SK-N-SH (cell line): ENCODE data around the gene COPE. TPM values are rescaled to one million over a fixed set of nuclear protein-coding genes. Genes with fewer than 3 reads are reported as not detected.

Experiments used
- CTCF ChIA-PET: fragments of 300-600, 350-600 bp; formaldehyde crosslinking; extraction: SDS; loops from one replicate; lab custom pipeline; 2021; lab: Yijun Ruan, JAX
- POLR2A ChIA-PET: fragments of 350-600 bp; sonication (Branson Sonifier 250); formaldehyde crosslinking; extraction: SDS; loops from one replicate; lab custom pipeline; 2020; ENCODE audit warnings: antibody characterized with exemption, inconsistent platforms; lab: Yijun Ruan, JAX
- DNase-seq: peaks from one replicate; pipeline ENCODE4 v3.0.0; 2012
- H2AFZ ChIP-seq: fragments of 200-600 bp; sonication (generic); 2 replicates; pipeline ENCODE4 v1.8.1; 2016; ENCODE audit warnings: antibody characterized with exemption, mild to moderate bottlenecking, low read depth
- H3F3A ChIP-seq: fragments of 200-600 bp; sonication (generic); replicated peaks from 2 replicates; pipeline ENCODE3; 2016; ENCODE audit warnings: antibody characterized with exemption, mild to moderate bottlenecking; ENCODE audit not compliant: insufficient read depth
- H3K27ac ChIP-seq, 2 experiments: fragments of 200-500 bp in 1 of 2; fragments of 200-600 bp in 1 of 2; sonication (Bioruptor generic) in 1 of 2; sonication (generic), shearing (Covaris generic) in 1 of 2; 2 replicates each; pipeline versions ENCODE4 v1.5.1 to v1.6.1; 2014 to 2016; ENCODE audit warnings: low read depth in 2 of 2, inconsistent platforms in 1 of 2, low read length in 1 of 2, mild to moderate bottlenecking in 1 of 2, mixed read lengths in 1 of 2
- H3K27me3 ChIP-seq: fragments of 200-600 bp; sonication (generic), shearing (Covaris generic); 2 replicates; pipeline ENCODE4 v1.6.1; 2016; ENCODE audit warnings: mixed run types; ENCODE audit not compliant: insufficient read depth
- H3K36me3 ChIP-seq, 2 experiments: fragments of 200-500 bp in 1 of 2; fragments of 200-600 bp in 1 of 2; sonication (Bioruptor generic) in 1 of 2; sonication (generic) in 1 of 2; replicated peaks in 1 of 2; 2 replicates each; pipeline versions ENCODE3 to v1.5.1; 2014 to 2016; ENCODE audit warnings: low read length in 1 of 2, mild to moderate bottlenecking in 1 of 2; ENCODE audit not compliant: insufficient read depth in 2 of 2, control insufficient read depth in 1 of 2
- H3K4me1 ChIP-seq, 2 experiments: fragments of 200-500 bp in 1 of 2; fragments of 200-600 bp in 1 of 2; sonication (Bioruptor generic) in 1 of 2; sonication (generic), shearing (Covaris generic) in 1 of 2; 2 replicates each; pipeline versions ENCODE4 v1.5.1 to v1.6.1; 2014 to 2016; ENCODE audit warnings: low read depth in 1 of 2, low read length in 1 of 2, mixed run types in 1 of 2; ENCODE audit not compliant: insufficient read depth in 2 of 2, control insufficient read depth in 1 of 2
- H3K4me2 ChIP-seq: fragments of 200-600 bp; sonication (generic), shearing (Covaris generic); 2 replicates; pipeline ENCODE4 v1.6.1; 2017; ENCODE audit warnings: mixed run types
- H3K4me3 ChIP-seq, 2 experiments: fragments of 200-500 bp in 1 of 2; fragments of 200-600 bp in 1 of 2; sonication (Bioruptor generic) in 1 of 2; sonication (generic), shearing (Covaris generic) in 1 of 2; 2 replicates each; pipeline versions ENCODE4 v1.5.1 to v1.8.1; 2014 to 2016; ENCODE audit warnings: low read depth in 2 of 2, inconsistent platforms in 1 of 2, low read length in 1 of 2, mild to moderate bottlenecking in 1 of 2, mixed read lengths in 1 of 2, moderate library complexity in 1 of 2
- H3K79me2 ChIP-seq: fragments of 200-600 bp; sonication (generic); 2 replicates; pipeline ENCODE4 v1.8.1; 2017; ENCODE audit warnings: mild to moderate bottlenecking; ENCODE audit not compliant: insufficient read depth
- H3K9ac ChIP-seq: fragments of 200-600 bp; sonication (generic); 2 replicates; pipeline ENCODE4 v1.6.1; 2017; ENCODE audit warnings: mixed run types
- H3K9me2 ChIP-seq: fragments of 200-600 bp; sonication (generic); 2 replicates; pipeline ENCODE4 v1.6.1; 2017; ENCODE audit warnings: mixed run types
- H3K9me3 ChIP-seq: fragments of 200-600 bp; sonication (generic); 2 replicates; pipeline ENCODE4 v1.6.1; 2017; ENCODE audit warnings: mixed run types, mild to moderate bottlenecking, moderate library complexity
- H4K20me1 ChIP-seq: fragments of 200-600 bp; sonication (generic); 2 replicates; pipeline ENCODE4 v1.6.1; 2017; ENCODE audit warnings: mild to moderate bottlenecking, mixed run types; ENCODE audit not compliant: insufficient read depth
- CHD2 ChIP-seq: fragments of 150-350 bp; IDR thresholded peaks from 2 replicates; pipeline ENCODE4 v1.6.1; 2018; ENCODE audit warnings: low read length; ENCODE audit not compliant: partially characterized antibody
- ELF1 ChIP-seq: IDR thresholded peaks from 2 replicates; pipeline ENCODE4 v1.4.0; 2012
- EP300 ChIP-seq, 2 experiments: IDR thresholded peaks; 2 replicates each; pipeline versions ENCODE4 v1.4.0 to v1.6.1; 2012; ENCODE audit warnings: borderline replicate concordance in 1 of 2, low read depth in 1 of 2, low read length in 1 of 2
- EZH2phosphoT487 ChIP-seq: fragments of 200-600 bp; sonication (generic); IDR thresholded peaks from 2 replicates; pipeline ENCODE4 v1.6.1; 2017; ENCODE audit warnings: low read depth, mixed run types, mild to moderate bottlenecking, antibody characterized with exemption, moderate library complexity, borderline replicate concordance
- FOSL2 ChIP-seq: IDR thresholded peaks from 2 replicates; pipeline ENCODE4 v1.4.0; 2012; ENCODE audit warnings: low read depth, mild to moderate bottlenecking, moderate library complexity, borderline replicate concordance
- FOXM1 ChIP-seq: IDR thresholded peaks from 2 replicates; pipeline ENCODE4 v1.4.0; 2012; ENCODE audit warnings: low read depth, mild to moderate bottlenecking
- GATA2 ChIP-seq: sonication (generic); formaldehyde crosslinking; IDR thresholded peaks from 2 replicates; pipeline ENCODE4 v1.5.0; 2020; ENCODE audit warnings: mild to moderate bottlenecking, missing genetic modification reagents
- MEF2A ChIP-seq: IDR thresholded peaks from 2 replicates; pipeline ENCODE4 v1.4.0; 2012; ENCODE audit warnings: low read depth, borderline replicate concordance
- MXI1 ChIP-seq: IDR thresholded peaks from 2 replicates; pipeline ENCODE4 v1.6.1; 2012; ENCODE audit warnings: mild to moderate bottlenecking, low read depth, low read length, improper control_type of control experiment
- NFIC ChIP-seq: IDR thresholded peaks from 2 replicates; pipeline ENCODE4 v1.4.0; 2012; ENCODE audit warnings: borderline replicate concordance
- NRF1 ChIP-seq: IDR thresholded peaks from 2 replicates; pipeline ENCODE4 v1.6.1; 2012; ENCODE audit warnings: low read depth, mild to moderate bottlenecking, low read length
- REST ChIP-seq: IDR thresholded peaks from 2 replicates; pipeline ENCODE4 v1.6.1; 2012; ENCODE audit warnings: mild to moderate bottlenecking, low read depth, low read length, moderate library complexity
- SMC3 ChIP-seq: IDR thresholded peaks from 2 replicates; pipeline ENCODE4 v1.6.1; 2012; ENCODE audit warnings: low read depth, low read length, improper control_type of control experiment
- TAF1 ChIP-seq: IDR thresholded peaks from 2 replicates; pipeline ENCODE4 v1.6.1; 2012; ENCODE audit warnings: low read depth, mild to moderate bottlenecking, low read length, moderate library complexity, borderline replicate concordance
- TCF12 ChIP-seq: IDR thresholded peaks from 2 replicates; pipeline ENCODE4 v1.4.0; 2012
- YY1 ChIP-seq: IDR thresholded peaks from 2 replicates; pipeline ENCODE4 v1.4.0; 2012; ENCODE audit warnings: low read depth, mild to moderate bottlenecking
- WGBS: methylation state at CpG from one replicate; pipeline ENCODE4 v1.1.6; 2017; ENCODE audit warnings: low lambda C conversion rate; 5-methylcytosine and 5-hydroxymethylcytosine counted together
- polyA plus RNA-seq, 3 experiments: library from polyadenylated mRNA; depleted of rRNA; stranded (reverse); fragments of >200 nt; gene quantifications; 2 replicates each; pipeline ENCODE4 v1.2.3, GENCODE V29; 2012
- TF ChIP-seq, protein P1 (sequence below): fragments of 150-350 bp; IDR thresholded peaks from 2 replicates; pipeline ENCODE4 v1.6.1; 2016; ENCODE audit warnings: mild to moderate bottlenecking, low read depth, low read length

COPE gene
- polyA plus RNA-seq, 1 of the 3 experiments (the other 2 are of a cell fraction): 450 TPM

DNA sequence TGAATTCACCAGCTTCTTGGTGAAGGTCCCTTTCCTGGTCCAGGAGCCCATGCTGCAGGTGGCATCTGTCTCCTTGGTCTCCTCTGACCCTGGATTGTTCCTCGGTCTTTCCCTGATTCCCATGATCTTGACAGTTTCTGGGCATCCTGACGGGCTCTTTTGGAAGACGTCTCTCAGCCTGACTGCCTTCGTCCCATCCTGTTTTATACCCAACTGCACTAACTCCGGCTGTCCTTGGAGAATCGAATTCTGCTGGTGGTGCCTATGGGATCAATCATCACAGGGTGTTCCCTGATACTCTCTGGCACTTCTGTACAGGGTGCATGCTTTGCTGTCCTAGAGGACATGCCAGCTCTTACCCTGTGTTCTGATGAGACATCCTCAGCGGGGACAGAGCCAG, 42.3 kb downstream of the COPE start (continued):
- TF ChIP-seq REST (no peak), FOSL2 (no peak), NFIC (no peak), MEF2A (no peak), TAF1 (no peak), TCF12 (no peak), FOXM1 (no peak)
- TF ChIP-seq, protein P1, sequence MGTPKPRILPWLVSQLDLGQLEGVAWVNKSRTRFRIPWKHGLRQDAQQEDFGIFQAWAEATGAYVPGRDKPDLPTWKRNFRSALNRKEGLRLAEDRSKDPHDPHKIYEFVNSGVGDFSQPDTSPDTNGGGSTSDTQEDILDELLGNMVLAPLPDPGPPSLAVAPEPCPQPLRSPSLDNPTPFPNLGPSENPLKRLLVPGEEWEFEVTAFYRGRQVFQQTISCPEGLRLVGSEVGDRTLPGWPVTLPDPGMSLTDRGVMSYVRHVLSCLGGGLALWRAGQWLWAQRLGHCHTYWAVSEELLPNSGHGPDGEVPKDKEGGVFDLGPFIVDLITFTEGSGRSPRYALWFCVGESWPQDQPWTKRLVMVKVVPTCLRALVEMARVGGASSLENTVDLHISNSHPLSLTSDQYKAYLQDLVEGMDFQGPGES: no peak
- TF ChIP-seq, all 33 proteins: peak for 0

- H3K9ac ChIP-seq: no peak overlapping the region
- WGBS: 91% methylated on average over 5 of the region's 5 CpGs
Measured at GRCh38 chr19:18875726-18876125, 43.5 kb downstream of the COPE start.

GRCh38 chr19:18871543-18871942, 47.6 kb downstream of the COPE start:
- no peaks in the 10 kb centered on the region for H3K79me2 ChIP-seq
- H3K4me2 ChIP-seq: no peak overlapping the region
- no peaks in the 10 kb centered on the region for H3K27me3 ChIP-seq
- ChIA-PET CTCF (no interaction called here), POLR2A (interaction anchor here (0.7 kb wide), 1 partner anchor 25 kb away, joined by 9 read pairs; no protein-coding TSS in a partner anchor)
- H2AFZ ChIP-seq: no peak overlapping the region
- no peaks in the 10 kb centered on the region for H3K9me3 ChIP-seq
- no peaks in the 10 kb centered on the region for H4K20me1 ChIP-seq
- WGBS: 96% methylated on average over 7 of the region's 7 CpGs
- H3K27ac ChIP-seq: no peak overlapping the region
- peaks cover 14 to 22% of the 10 kb centered on the region in 2 experiments for H3K36me3 ChIP-seq
- peaks cover 14% of the 10 kb centered on the region for H3F3A ChIP-seq
- TF ChIP-seq EP300 (IDR thresholded peaks at IDR 0.05; ENCODE audit: borderline replicate concordance in 1 of 2, low read depth in 1 of 2, low read length in 1 of 2) (no peak), SMC3 (no peak), EZH2phosphoT487 (no peak)
- no peak overlapping the region for H3K4me3 ChIP-seq
- H3K9ac ChIP-seq: no peak overlapping the region
- H3K9me2 ChIP-seq: no peaks in the 10 kb centered on the region
- DNase-seq: no peak
- H3K4me1 ChIP-seq: no peaks in the 10 kb centered on the region

More at GRCh38 chr19:18875726-18876125, 43.5 kb downstream of the COPE start:
- H2AFZ ChIP-seq: no peak overlapping the region
- H3K4me1 ChIP-seq: no peaks in the 10 kb centered on the region
- H3K27me3 ChIP-seq: no peaks in the 10 kb centered on the region
- DNase-seq: no peak
- H4K20me1 ChIP-seq: no peaks in the 10 kb centered on the region
- H3K27ac ChIP-seq: no peak overlapping the region
- H3K4me3 ChIP-seq: no peak overlapping the region
- peaks cover 4% of the 10 kb centered on the region for H3F3A ChIP-seq
- no peaks in the 10 kb centered on the region for H3K9me2 ChIP-seq
- POLR2A ChIA-PET: no interaction called here
- CTCF ChIA-PET: interaction anchor here (2.2 to 4.4 kb wide), 2 partner anchors 9 to 19 kb away, joined by 9 to 38 read pairs; partner anchors contain the start of gene CERS1
- no peak for TF ChIP-seq GATA2
- TF ChIP-seq CHD2: no peak
- TF ChIP-seq FOXM1: no peak
- no peak for TF ChIP-seq TCF12
- TF ChIP-seq YY1: no peak
- no peak for TF ChIP-seq ELF1
- TF ChIP-seq NRF1: no peak
- no peak for TF ChIP-seq MXI1
- H3K4me2 ChIP-seq: no peak overlapping the region
- no peaks in the 10 kb centered on the region for H3K79me2 ChIP-seq
- no peaks in the 10 kb centered on the region; the same call in 1 of the 2 replicates for H3K9me3 ChIP-seq
- H3K36me3 ChIP-seq: peaks cover 3% of the 10 kb centered on the region in 2 experiments
